B cell (primary cell): ENCODE results near the gene IAH1.
"Not testable (repeated sequence)": the region's sequence is repeated elsewhere in the genome, so short reads cannot be mapped to it uniquely, and the experiment has no call there.

Source experiments
- CTCF ChIP-seq: fragments of 200-600 bp; IDR thresholded peaks from one replicate; pipeline ENCODE4 v1.8.0; 2022; ENCODE audit warnings: antibody characterized with exemption, mild to moderate bottlenecking
- EZH2 ChIP-seq: IDR thresholded peaks from 2 replicates; pipeline ENCODE4 v1.6.1; 2012; ENCODE audit warnings: borderline replicate concordance, low read depth, mild to moderate bottlenecking, moderate library complexity, low read length; ENCODE audit not compliant: insufficient read depth, poor library complexity, severe bottlenecking

DNA sequence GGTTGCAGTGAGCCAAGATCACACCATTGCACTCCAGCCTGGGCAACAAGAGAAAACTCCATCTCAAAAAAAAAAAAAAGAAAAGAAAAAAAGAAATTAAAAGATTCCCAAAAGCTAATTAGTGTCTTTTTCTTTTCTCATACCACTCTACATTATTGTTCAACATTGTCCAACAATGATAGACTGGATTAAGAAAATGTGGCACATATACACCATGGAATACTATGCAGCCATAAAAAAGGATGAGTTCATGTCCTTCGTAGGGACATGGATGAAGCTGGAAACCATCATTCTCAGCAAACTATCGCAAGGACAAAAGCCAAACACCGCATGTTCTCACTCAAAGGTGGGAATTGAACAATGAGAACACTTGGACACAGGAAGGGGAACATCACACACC lies 39.6 kb downstream of the IAH1 start:
- not testable (repeated sequence) for TF ChIP-seq CTCF, EZH2
